Dermis microvascular lymphatic vessel endothelial cell (primary cell): ENCODE data around the gene CDC42BPA. TPM values are rescaled to one million over a fixed set of nuclear protein-coding genes. Genes with fewer than 3 reads are reported as not detected.
"Not testable (repeated sequence)": the region's sequence is repeated elsewhere in the genome, so short reads cannot be mapped to it uniquely, and the experiment has no call there.

Experiments
- DNase-seq, 2 donors: peaks; one replicate each; pipeline versions ENCODE4 v3.0.0 to v3.0.0-alpha.2; 2010; ENCODE audit warnings: low read depth in 2 of 2
- total RNA-seq: library from RNA; depleted of rRNA; stranded (reverse); fragments of >200 nt; gene quantifications from 2 replicates; pipeline ENCODE4 v1.2.1, GENCODE V29; 2014

The CDC42BPA gene
- total RNA-seq, 1 donor from 2014 or later, result 53.0 TPM

DNA sequence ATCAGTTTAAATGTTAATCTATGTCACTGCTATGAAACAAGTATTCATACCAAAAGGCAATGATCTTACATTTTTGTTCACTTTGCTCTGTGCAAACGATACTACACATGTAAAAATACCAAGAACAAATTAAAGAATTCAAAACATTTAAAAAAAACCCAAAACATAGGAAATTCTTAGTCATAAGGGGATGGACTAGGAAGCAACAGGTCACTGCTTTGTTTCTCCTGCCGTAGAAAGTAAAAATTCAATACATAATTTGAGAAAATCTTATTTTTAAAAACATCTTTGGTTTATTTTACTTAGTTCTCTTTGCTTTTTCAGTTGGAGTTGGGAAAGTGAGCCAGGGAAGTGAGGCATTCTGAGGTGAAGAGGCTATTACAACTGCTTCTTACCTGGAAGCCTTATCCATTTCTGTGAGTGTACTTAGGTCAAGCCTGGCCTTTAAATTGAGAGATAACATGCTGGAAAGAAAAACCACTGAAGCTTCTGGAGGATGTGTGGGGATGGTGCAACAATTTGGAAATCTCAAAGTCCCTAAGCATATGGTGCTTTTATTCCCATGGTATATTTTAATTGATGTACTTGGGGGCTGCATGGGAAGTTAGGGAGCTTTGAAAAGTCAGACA, 183.5 kb downstream of the CDC42BPA start:
- peak; percentile 50 to 72 for DNase-seq

DNA sequence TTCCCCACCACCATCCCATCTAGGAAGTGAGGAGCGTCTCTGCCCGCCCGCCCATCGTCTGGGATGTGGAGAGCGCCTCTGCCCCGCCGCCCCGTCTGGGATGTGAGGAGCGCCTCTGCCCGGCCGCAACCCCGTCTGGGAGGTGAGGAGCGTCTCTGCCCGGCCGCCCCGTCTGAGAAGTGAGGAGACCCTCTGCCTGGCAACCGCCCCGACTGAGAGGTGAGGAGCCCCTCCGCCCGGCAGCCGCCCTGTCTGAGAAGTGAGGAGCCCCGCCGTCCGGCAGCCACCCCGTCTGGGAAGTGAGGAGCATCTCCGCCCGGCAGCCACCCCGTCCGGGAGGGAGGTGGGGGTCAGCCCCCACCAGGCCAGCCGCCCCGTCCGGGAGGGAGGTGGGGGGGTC, 185.6 kb downstream of the CDC42BPA start:
- not testable (repeated sequence) for DNase-seq

DNA sequence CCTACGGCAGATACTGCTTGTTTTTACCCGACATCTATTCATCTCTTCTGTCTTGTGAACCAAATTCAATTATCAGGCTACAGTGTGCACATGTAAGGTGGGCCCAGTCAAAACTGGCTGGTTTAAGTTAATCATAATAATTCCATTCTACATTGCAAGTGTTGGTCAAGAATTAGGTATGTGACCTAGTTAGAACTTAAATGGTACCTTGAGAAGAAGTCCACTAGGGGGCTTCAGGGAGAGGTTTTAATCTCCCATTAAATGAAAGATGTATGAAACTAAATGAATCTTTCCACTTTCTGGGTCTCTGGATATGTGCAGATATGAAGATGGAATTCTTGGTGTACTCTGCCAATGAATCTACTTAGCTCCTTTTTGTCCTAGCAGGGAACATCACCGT, 187.1 kb downstream of the CDC42BPA start:
- DNase-seq, result peak; percentile 23 to 50

DNA sequence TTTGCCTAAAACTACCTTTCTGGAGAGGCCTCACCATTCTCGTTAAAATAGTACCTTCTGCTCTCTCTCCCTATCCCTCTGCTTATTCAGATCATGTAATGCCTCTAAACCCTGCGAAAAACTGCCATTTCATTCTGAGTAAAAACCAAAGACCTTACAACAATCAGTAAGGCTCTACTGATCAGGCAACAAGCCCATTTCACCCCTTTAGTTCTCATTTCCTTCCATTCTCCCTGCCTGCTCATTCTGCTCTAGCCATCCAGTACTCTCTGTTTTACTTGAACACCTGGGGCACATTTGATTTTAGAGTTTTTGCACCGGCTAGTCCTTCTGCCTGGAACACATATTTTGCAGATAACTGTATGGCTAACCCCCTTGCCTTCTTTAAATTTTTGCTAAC, 190.4 kb downstream of the CDC42BPA start:
- DNase-seq, result no peak

DNA sequence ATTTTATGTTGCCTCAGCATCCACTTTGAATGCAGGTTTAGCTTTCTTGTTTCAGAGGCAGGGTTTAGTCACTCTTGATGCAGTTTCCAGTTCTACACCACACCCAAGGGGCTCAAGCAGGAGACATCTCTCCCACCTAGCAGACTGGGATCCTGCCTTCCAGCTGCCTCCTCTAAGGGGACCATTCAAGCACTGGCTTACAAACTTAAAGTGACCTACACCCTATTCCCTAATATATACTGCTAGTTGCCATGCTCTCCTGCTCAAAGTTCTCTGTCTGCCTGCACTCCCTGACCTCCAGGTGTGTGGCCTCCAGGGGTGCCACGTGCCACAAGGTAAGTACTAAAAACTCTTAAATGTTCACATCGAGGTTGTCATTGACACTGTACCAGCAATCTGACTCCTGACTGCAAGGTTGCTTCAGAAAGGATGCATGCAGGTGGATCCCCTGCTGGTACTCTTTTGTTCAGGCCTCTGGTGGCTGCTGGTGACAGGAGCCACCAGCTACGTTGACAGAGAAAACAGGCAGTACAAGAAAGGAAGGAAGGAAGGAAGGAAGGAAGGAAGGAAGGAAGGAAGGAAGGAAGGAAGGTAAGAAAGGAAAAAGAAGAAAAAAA, 192.3 kb downstream of the CDC42BPA start:
- no peak for DNase-seq

DNA sequence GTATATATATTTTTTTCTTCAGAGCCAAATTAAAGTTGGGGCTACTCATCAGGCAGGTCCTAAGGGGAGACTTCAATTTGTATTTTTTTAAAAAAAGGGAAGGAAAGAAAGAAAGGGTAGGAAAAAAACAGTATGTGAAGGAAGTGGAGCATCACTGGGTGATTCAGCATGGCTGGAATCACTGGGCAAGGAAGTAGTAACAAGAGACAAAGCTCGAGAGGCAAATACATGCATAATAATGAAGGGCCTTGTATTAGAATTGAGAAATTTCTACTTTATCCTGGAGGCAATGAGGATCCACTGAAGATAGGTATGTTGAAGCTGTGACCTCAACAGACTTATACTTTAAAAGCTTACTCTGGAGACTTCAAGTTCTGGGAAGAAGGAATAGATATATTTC, 193.8 kb downstream of the CDC42BPA start:
- DNase-seq, result peak in 1 of 2 donors; percentile 14

DNA sequence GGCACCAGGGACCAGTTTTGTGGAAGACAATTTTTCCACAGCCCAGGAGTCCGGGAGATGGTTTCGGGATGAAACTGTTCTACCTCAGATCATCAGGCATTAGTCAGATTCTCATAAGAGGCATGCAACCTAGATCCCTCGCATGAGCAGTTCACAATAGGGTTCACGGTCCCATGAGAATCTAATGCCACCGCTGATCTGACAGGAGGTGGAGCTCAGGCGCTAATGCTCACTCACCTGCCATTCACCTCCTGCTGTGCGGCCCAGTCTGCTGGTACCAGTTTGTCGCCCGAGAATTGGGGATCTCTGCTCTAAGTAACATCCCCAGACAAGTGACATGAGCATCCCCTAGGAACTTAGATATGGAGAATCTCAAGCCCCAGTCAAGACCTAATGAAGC, 197.5 kb downstream of the CDC42BPA start:
- no peak for DNase-seq

DNA sequence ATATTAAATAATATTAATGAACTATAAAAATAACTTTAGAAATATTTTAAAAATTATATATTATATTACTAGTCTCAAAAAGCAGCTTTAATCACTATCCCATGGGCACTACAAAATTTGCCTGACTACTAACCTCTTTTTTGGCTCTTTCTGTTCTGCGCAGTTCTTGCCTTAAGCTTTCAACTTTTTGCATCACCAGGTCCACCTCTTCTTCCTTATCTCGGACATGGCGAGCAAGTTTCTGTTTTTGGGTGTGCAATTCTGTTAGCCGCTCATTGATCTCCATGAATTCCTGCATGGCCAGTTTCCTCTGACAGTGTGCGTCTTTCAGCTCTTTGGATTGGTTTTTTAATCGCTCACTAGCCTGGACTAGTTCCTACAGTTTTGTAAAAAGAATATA, 205.8 kb downstream of the CDC42BPA start:
- DNase-seq, result no peak

DNA sequence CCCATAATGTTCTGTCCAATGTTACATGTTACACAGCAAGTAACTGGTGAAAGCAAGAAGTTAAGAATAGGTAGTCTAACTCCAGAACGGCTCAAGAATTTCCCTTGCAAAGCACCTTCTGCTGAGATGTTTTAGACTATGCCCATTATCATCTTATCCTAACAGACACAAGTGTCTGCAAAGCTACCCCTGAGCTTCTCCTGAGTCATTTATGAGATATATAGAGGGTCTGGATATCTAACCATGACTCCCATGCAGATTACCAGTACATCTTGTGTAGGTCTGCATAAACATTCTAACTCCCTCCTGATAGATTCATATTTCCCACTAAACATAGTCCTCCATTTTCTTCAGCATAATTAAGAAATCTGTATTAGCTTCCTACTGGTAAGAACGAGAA, 206.5 kb downstream of the CDC42BPA start:
- no peak for DNase-seq

DNA sequence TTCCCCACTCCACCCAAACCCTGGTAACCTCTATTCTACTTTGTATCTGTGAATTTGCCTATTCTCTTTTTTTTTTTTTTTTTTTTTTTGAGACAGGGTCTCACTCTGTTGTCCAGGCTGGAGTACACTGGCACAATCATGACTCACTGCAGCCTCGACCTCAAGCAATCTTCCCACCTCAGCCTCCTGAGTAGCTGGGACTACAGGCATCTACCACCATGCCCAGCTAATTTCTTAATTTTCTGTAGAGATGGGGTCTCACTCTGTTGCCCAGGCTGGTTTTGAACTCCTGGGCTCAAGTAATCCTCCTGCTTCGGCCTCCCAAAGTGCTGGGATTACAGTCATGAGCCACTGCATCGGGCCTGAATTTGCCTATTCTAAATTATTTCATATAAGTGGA, 213.0 kb downstream of the CDC42BPA start:
- not testable (repeated sequence) for DNase-seq

DNA sequence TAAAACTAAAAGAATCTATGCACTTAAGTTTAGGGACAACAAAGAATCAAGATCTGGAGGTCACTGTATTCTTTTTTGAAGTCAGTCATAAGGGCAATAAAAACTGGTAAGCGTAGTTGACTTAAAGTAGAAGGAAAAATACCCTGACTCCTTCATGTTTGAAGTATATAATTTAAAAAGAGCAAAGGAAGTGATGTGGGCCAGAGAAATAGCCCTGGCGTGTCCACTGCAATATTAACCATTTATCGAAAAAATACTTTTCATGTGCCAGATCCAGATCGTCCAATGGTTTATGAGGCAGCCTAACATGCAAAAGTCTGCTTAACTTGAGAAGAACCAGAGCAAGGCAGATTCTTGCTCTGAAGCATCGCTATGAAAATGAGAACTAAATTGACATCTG, 216.2 kb downstream of the CDC42BPA start:
- DNase-seq, result no peak

DNA sequence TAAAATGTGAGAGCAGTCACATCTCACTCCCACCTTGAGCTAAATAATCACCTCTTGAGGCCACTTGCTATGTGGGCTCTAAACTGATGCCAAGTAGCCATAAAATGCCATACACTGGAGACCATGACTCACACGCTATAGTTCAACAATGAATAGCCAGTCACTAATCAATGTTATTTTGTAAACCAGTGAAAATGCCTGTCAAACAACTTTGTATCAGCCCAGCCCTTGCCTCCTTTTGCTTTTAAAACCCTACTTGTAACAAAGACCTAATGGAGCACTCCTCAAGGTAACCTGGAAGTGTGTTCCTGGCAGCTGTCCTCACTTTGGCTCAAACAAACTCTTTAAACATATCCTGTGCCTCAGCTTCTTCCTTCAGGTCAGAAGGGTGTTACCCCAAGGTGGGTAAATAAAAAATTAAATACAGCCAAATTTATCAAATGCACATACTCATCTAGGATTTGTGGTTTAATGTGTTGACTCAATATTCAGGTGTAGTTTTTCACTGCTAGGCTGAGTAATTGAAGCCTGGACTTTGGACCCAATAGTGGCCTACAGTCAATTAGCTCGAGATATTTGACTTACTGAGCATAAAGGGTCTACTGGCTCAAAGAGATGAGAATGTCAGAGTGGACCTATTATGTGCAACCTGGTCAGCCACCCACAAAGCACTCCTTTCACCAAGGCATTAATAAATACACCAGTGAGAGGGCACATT, 223.9 kb downstream of the CDC42BPA start:
- no peak for DNase-seq

DNA sequence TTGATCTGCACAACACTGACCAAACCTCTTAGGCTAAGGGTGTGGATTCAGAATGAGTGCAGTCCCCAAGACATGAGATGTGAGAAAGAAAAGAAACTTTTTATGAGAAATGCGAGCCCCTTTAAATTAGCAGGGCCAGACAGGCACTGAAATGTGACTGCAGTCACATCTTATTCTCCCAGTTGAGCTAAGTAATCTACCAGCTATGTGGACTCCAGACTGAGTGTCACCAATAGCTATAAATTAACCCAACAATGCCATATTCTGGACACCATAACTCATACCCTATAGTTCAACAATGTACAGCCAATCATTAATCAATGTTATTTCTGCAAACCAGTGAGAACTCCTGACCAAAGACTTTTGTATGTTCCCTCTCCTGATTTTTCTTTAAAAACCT, 225.0 kb downstream of the CDC42BPA start:
- DNase-seq, result no peak

DNA sequence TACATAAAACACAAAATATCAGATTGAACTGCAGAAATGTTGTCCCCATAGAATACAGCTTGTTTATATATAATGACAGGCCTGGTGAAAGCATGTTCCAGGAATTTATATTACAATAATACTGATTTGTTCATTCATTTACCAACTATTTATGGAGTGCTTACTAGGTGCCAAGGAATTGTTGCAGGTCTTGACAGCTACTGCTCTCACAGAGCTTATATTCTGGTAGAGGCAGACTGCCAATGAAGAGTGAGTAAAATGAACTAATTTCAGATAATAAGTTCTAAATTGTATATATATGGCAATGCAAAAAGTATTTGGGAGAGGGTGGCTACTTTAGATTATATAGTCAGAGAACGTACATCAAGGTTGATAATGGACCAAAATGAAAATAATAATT, 226.2 kb downstream of the CDC42BPA start:
- DNase-seq, result no peak

DNA sequence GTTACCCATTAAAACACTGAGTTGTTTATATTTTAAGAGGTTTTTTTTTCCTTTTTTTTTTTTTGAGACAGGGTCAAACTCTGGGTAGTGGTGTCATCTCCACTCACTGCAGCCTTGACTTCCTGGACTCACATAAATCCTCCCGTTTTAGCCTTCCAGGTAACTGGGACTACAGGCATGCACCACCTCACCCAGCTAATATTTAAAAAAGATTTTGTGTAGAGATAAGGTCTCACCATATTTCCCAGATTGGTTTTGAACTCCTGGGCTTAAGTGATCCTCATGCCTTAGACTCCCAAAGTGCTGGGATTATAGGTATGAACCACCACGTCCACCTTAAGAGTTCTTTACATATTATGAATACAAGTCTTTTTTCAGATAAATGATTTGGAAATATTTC, 231.7 kb downstream of the CDC42BPA start:
- no peak for DNase-seq

DNA sequence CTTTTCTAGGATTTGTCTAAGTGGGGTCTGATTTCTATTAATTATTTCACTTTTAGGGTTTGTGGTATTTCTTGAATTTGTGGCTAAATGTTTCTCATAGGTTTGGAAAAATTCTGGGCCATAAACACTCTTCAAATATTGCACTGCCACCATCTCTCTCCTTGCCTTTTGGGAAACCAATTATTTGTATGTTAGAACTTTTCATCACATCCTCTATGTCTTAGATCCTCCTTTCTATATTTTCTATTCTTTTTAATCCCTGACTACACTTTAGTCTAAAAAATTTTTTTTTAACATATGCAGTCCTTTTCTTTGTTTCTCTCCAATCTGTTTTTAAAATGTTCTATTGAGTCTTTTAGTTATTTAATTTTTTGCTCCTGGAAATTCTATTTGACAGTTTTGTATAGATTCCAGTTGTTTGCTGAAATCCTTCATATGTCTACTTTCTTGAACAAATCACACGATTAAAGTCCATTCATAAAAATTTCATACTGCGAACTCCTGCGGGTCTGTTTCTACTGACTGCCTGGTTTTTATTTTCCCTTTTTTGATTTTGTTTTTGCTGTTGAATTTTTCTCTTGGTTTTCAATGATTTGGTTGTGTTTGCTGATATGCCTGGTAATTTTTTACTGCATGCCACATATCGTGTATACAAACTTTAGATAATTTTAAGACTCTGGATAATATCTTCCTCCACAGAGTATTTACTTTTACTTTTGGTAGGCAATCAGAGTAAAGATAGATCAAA, 235.1 kb downstream of the CDC42BPA start:
- DNase-seq, result no peak

DNA sequence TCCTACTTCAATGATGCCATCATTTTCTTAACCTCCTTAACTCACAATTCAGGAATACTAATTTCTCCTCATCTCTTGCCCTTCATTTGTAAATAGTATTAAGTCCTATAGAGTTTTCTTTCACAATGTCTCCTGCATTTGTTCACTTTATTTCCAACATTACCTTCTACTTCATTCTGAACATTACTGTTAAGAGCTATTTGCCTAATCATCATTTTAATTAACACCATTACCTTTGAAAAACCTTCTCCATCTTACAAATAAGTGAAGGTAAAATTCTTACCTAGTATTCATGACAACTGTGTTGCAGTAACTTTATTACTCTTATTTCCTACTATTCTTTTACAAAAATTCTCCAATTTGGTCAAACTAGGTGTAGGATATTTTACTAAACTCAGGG, 240.5 kb downstream of the CDC42BPA start:
- no peak for DNase-seq

DNA sequence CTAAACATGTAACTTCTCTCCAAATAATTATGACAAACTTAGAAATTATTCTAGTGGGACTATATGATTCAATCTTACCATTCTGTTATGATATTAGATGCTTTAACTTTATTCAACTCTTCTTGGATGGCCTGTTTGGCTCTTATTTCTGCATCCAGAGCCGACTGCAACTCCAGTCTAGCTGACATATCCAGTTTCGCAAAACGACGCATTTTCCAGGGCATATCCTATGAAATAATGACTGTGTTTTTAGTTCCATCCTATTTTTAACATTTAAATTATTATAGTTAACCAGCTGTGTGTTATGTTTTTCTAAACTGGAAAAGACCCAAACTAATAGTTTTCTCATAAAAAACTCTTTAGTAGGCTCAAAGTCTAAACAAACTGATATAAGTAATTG, 244.5 kb downstream of the CDC42BPA start:
- DNase-seq, result no peak

DNA sequence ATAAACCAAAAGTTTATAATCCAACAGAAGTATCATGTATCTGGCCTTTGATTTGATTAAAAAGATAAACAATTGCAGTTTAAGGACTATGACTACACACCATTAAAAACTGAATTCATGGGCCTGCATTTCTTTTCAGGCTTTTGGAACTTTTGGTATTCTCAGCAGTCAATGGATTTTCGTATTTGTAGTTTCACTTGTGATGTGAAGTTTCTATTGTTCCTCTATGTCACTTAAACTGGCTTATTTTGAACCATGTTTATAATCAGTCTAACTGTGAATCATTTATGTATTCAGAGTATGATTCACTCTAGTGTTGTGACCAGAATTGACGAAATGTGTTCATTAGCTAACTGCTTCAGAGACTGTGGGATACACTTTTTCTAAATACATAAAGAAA, 245.3 kb downstream of the CDC42BPA start:
- DNase-seq, result peak in 1 of 2 donors; percentile 30

DNA sequence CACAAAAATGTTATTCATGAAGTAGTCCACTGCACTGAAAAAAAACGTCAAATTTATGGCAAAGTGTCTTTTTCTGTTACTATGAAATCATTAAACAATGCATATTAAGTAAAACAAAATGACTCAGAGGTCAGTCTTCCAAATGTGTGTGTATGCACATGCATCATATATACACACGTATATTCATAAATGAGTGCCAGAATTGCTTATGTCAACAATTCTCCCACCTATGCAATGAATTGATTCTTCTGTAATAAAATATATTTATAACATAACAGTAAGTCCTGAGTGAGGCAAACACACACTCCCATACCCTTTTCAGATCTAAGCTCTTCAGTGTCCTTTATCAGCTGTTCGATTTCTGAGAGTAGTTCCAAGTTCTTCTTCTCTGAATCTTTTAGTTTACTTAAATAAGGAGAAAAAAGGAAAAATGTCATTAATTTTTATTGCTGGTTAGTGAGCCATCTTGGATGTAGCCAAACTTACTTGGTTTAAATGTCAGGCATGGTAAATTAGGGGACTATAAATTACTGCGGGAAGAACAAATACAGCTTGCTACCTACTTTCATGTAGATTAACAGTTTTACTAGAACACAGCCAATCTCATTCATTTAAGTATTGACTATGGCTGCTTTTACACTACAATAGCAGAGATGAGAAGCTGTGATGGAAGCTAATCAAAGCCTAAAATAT, 246.3 kb downstream of the CDC42BPA start:
- no peak for DNase-seq

DNA sequence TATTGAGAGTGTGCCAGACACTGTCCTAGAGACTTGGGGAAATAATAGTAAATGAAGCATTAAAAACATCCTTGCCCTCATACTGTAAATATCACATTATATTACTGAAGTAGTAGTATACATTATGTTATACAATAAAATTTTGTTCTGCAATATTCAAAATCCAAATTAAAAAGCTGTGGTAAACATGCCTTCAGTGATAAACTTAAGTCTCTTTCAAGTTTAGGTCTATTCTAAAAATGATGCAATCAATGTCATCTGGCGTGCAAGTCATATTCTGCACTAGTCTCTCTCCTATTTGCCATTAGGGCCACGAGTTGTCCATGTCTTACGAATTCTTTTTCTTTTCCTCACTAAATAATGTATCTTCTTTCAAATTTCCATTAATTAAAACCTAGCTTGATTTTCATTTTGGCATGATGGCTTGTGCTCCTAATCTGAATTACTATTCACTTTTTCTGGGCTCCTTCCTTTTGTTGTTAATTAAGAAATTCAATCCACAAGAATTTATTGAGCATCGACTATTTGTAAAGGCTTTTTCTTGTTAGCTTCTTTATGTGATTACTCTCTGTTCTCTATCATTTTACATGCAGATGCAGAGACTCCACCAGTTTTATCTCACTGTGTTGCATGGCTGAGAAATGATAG, 247.5 kb downstream of the CDC42BPA start:
- DNase-seq, result no peak
